ENCODE measurements around the gene CYB5R4. TPM values are rescaled to one million over a fixed set of nuclear protein-coding genes. Genes with fewer than 3 reads are reported as not detected.

CYB5R4 gene
- total RNA-seq, 4 donors from 2014 or later = 4.2 to 13.1 (median 8.3) TPM

GRCh38 chr6:83868639-83869038 is 9.2 kb downstream of the CYB5R4 start:
- no peak for TF ChIP-seq CTCF (IDR thresholded peaks at IDR 0.05)
- TF ChIP-seq EP300 (IDR thresholded peaks at IDR 0.05) = no peak
- TF ChIP-seq POLR2A (IDR thresholded peaks at IDR 0.05) = no peak
- H3K27me3 ChIP-seq = no peaks in the 10 kb centered on the region
- H3K4me1 ChIP-seq = peaks cover 0 to 12% (median 0%) of the 10 kb centered on the region in 4 donors
- no peaks in the 10 kb centered on the region for H3K9me3 ChIP-seq
- H3K4me3 ChIP-seq = no peak overlapping the region
- WGBS, 2 donors = 27 to 28% methylated on average over 1 of the region's 1 CpG
- no peak overlapping the region for H3K27ac ChIP-seq
- H3K36me3 ChIP-seq = peaks cover 0 to 38% (median 0%) of the 10 kb centered on the region in 3 donors
- DNase-seq (ENCODE audit: low spot score in 2 of 2) = no peak

GRCh38 chr6:83870649-83871048 is 11.2 kb downstream of the CYB5R4 start:
- Histone ChIP-seq H3K27me3 (no peaks in the 10 kb centered on the region), H3K4me1 (peaks cover 0 to 12% (median 0%) of the 10 kb centered on the region in 4 donors), H3K4me3 (no peak overlapping the region), H3K9me3 (no peaks in the 10 kb centered on the region), H3K36me3 (peaks cover 0 to 20% (median 0%) of the 10 kb centered on the region in 3 donors), H3K27ac (no peak overlapping the region)
- DNase-seq (ENCODE audit: low spot score in 2 of 2) = no peak
- TF ChIP-seq EP300 (IDR thresholded peaks at IDR 0.05) = no peak
- TF ChIP-seq CTCF (IDR thresholded peaks at IDR 0.05) = no peak
- no peak for TF ChIP-seq POLR2A (IDR thresholded peaks at IDR 0.05)
- 81 to 82% methylated on average over 4 of the region's 4 CpGs for WGBS, 2 donors

GRCh38 chr6:83872386-83873118 is 13.1 kb downstream of the CYB5R4 start:
- Histone ChIP-seq H3K4me3 (no peak overlapping the region), H3K36me3 (peaks cover 0 to 2% (median 0%) of the 10 kb centered on the region in 3 donors), H3K27me3 (no peaks in the 10 kb centered on the region), H3K4me1 (peaks cover 0 to 12% (median 0%) of the 10 kb centered on the region in 4 donors), H3K9me3 (no peaks in the 10 kb centered on the region), H3K27ac (no peak overlapping the region)
- no peak for DNase-seq (ENCODE audit: low spot score in 2 of 2)
- WGBS, 2 donors = 76 to 79% methylated on average over 3 of the region's 3 CpGs
- TF ChIP-seq CTCF (IDR thresholded peaks at IDR 0.05) = no peak

GRCh38 chr6:83873869-83874268 is 14.4 kb downstream of the CYB5R4 start:
- no peak for TF ChIP-seq CTCF (IDR thresholded peaks at IDR 0.05)
- TF ChIP-seq POLR2A (IDR thresholded peaks at IDR 0.05) = no peak
- no peak for TF ChIP-seq EP300 (IDR thresholded peaks at IDR 0.05)
- Histone ChIP-seq H3K4me1 (peaks cover 0 to 7% (median 0%) of the 10 kb centered on the region in 4 donors), H3K27ac (no peak overlapping the region), H3K36me3 (no peaks in the 10 kb centered on the region), H3K4me3 (no peak overlapping the region), H3K9me3 (no peaks in the 10 kb centered on the region), H3K27me3 (no peaks in the 10 kb centered on the region)
- no peak for DNase-seq (ENCODE audit: low spot score in 2 of 2)

- Histone ChIP-seq H3K4me3 (no peak overlapping the region), H3K27me3 (no peaks in the 10 kb centered on the region), H3K9me3 (no peaks in the 10 kb centered on the region), H3K27ac (no peak overlapping the region), H3K36me3 (no peaks in the 10 kb centered on the region), H3K4me1 (peaks cover 0 to 12% (median 0%) of the 10 kb centered on the region in 4 donors)
- TF ChIP-seq EP300 (IDR thresholded peaks at IDR 0.05) (no peak), CTCF (IDR thresholded peaks at IDR 0.05) (no peak), POLR2A (IDR thresholded peaks at IDR 0.05) (no peak)
- WGBS, 2 donors = 89 to 90% methylated on average over 6 of the region's 6 CpGs
- DNase-seq (ENCODE audit: low spot score in 2 of 2) = no peak
Measured at GRCh38 chr6:83875843-83876242, 16.4 kb downstream of the CYB5R4 start.
